GM21737 (cell line): ENCODE results near the gene CD300LG.
"Not testable (repeated sequence)": the region's sequence is repeated elsewhere in the genome, so short reads cannot be mapped to it uniquely, and the experiment has no call there.

Experiments used
- ATAC-seq: cut with Tn5 transposase; IDR thresholded peaks from one replicate; pipeline ENCODE4 v1.9.1; 2021; ENCODE audit warnings: mild to moderate bottlenecking, moderate library complexity; ENCODE audit not compliant: unreplicated experiment

The CD300LG gene

GRCh38 chr17:43852571-43852970, 5.6 kb downstream of the CD300LG start:
- no peak for ATAC-seq

- no peak for ATAC-seq
These were observed 6.6 kb downstream of the CD300LG start for GRCh38 chr17:43853546-43853945.

GRCh38 chr17:43854498-43854897, 7.5 kb downstream of the CD300LG start:
- no peak for ATAC-seq

GRCh38 chr17:43855061-43855460, 8.1 kb downstream of the CD300LG start:
- no peak for ATAC-seq

- ATAC-seq, result no peak
These were observed 9.2 kb downstream of the CD300LG start for GRCh38 chr17:43856141-43856540.

- no peak for ATAC-seq
These were observed 10.2 kb downstream of the CD300LG start for GRCh38 chr17:43857141-43857540.

GRCh38 chr17:43857957-43858600, 11.1 kb downstream of the CD300LG start:
- no peak for ATAC-seq

GRCh38 chr17:43860077-43860725, 13.2 kb downstream of the CD300LG start:
- no peak for ATAC-seq

GRCh38 chr17:43860927-43861622, 14.1 kb downstream of the CD300LG start:
- no peak for ATAC-seq

GRCh38 chr17:43861960-43862359, 15.0 kb downstream of the CD300LG start:
- no peak for ATAC-seq

GRCh38 chr17:43864161-43864984, 17.4 kb downstream of the CD300LG start:
- no peak for ATAC-seq

GRCh38 chr17:43868226-43868994, 21.4 kb downstream of the CD300LG start:
- no peak for ATAC-seq

- ATAC-seq, result not testable (repeated sequence)
These were observed 22.1 kb downstream of the CD300LG start for GRCh38 chr17:43869031-43869430.

- ATAC-seq, result no peak
These were observed 25.1 kb downstream of the CD300LG start for GRCh38 chr17:43871946-43872690.

GRCh38 chr17:43873091-43873490, 26.1 kb downstream of the CD300LG start:
- no peak for ATAC-seq

GRCh38 chr17:43873815-43874214, 26.8 kb downstream of the CD300LG start:
- ATAC-seq, result no peak

GRCh38 chr17:43874293-43874692, 27.3 kb downstream of the CD300LG start:
- ATAC-seq, result no peak

GRCh38 chr17:43875476-43876147, 28.6 kb downstream of the CD300LG start:
- ATAC-seq, result no peak

- no peak for ATAC-seq
These were observed 30.1 kb downstream of the CD300LG start for GRCh38 chr17:43877031-43877430.
